OCI-LY1 (cell line): ENCODE data around the gene PXN.

Experiments
- H2AFZ ChIP-seq: fragments of 200-600 bp; sonication (generic), shearing (Covaris generic); 2 replicates; pipeline ENCODE4 v1.6.0; 2014; ENCODE audit warnings: antibody characterized with exemption, mild to moderate bottlenecking, low read length
- H3F3A ChIP-seq: fragments of 200-600 bp; sonication (generic), shearing (Covaris generic); 2 replicates; pipeline ENCODE4 v1.6.0; 2014; ENCODE audit warnings: mild to moderate bottlenecking, antibody characterized with exemption, low read length, moderate library complexity; ENCODE audit not compliant: insufficient read depth
- H3K27ac ChIP-seq: fragments of 200-600 bp; sonication (generic); 2 replicates; pipeline ENCODE4 v1.5.1; 2014; ENCODE audit warnings: low read length, mixed run types, mild to moderate bottlenecking, low read depth; ENCODE audit not compliant: poor library complexity, severe bottlenecking
- H3K27me3 ChIP-seq: fragments of 200-600 bp; sonication (generic); 2 replicates; pipeline ENCODE4 v1.6.0; 2014; ENCODE audit warnings: antibody characterized with exemption, mild to moderate bottlenecking, low read length, moderate library complexity; ENCODE audit not compliant: insufficient read depth
- H3K36me3 ChIP-seq: fragments of 200-600 bp; sonication (generic); 2 replicates; pipeline ENCODE4 v1.6.1; 2014; ENCODE audit warnings: mild to moderate bottlenecking, antibody characterized with exemption, low read length, moderate library complexity, mixed read lengths; ENCODE audit not compliant: insufficient read depth
- H3K4me1 ChIP-seq: fragments of 200-600 bp; sonication (generic); 2 replicates; pipeline ENCODE4 v1.5.1; 2014; ENCODE audit warnings: mild to moderate bottlenecking, low read length, moderate library complexity; ENCODE audit not compliant: insufficient read depth, severe bottlenecking
- H3K4me2 ChIP-seq: fragments of 200-600 bp; sonication (generic), shearing (Covaris generic); 2 replicates; pipeline ENCODE4 v1.6.1; 2014; ENCODE audit warnings: low read length
- H3K4me3 ChIP-seq: fragments of 200-600 bp; sonication (generic); 2 replicates; pipeline ENCODE4 v1.5.1; 2014; ENCODE audit warnings: low read length, low read depth, mild to moderate bottlenecking, mixed read lengths; ENCODE audit not compliant: poor library complexity, severe bottlenecking
- H3K79me2 ChIP-seq: fragments of 200-600 bp; shearing (Covaris generic); 2 replicates; pipeline ENCODE4 v1.6.1; 2016; ENCODE audit warnings: mixed run types, low read length, mixed read lengths; ENCODE audit not compliant: insufficient read depth
- H3K9ac ChIP-seq: fragments of 200-600 bp; sonication (generic), shearing (Covaris generic); 2 replicates; pipeline ENCODE4 v1.6.1; 2014; ENCODE audit warnings: mild to moderate bottlenecking, low read length, mixed read lengths
- H3K9me2 ChIP-seq: fragments of 200-600 bp; sonication (generic), shearing (Covaris generic); 2 replicates; pipeline ENCODE4 v1.6.1; 2014; ENCODE audit warnings: low read depth, mild to moderate bottlenecking, low read length, mixed read lengths
- H3K9me3 ChIP-seq: fragments of 200-600 bp; shearing (Covaris generic); 2 replicates; pipeline ENCODE4 v1.6.1; 2014; ENCODE audit warnings: low read length, mixed read lengths
- H4K20me1 ChIP-seq: fragments of 200-600 bp; sonication (generic), shearing (Covaris generic); 2 replicates; pipeline ENCODE4 v1.6.0; 2016; ENCODE audit warnings: mild to moderate bottlenecking, low read length; ENCODE audit not compliant: insufficient read depth
- EZH2 ChIP-seq: fragments of 200-600 bp; sonication (generic), shearing (Covaris generic); IDR thresholded peaks from 2 replicates; pipeline ENCODE4 v1.8.0; 2017; ENCODE audit warnings: borderline replicate concordance, mixed run types, mild to moderate bottlenecking, antibody characterized with exemption, low read length, moderate library complexity, mixed read lengths
- TF ChIP-seq, protein P1 (sequence below): fragments of 200-600 bp; sonication (generic), shearing (Covaris generic); IDR thresholded peaks from 2 replicates; pipeline ENCODE4 v1.5.1; 2017; ENCODE audit warnings: mild to moderate bottlenecking, antibody characterized with exemption, low read length, moderate library complexity, mixed read lengths

The PXN gene

DNA sequence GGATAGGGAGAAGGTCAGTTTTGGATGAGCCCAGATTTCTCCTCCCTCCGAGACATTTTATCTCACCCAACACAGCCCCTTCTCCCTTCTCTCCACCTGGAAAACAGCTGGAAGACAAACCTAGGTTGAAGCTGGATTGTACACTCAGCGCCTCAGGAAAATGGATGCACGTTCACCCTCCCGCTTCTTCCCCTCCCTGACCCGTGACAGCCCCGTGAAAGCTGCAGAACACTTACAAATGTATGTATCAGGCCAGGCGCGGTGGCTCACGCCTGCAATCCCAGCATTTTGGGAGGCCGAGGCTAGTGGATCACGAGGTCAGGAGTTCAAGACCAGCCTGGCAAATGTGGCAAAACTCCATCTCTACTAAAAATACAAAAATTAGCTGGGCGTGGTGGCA, 22.0 kb upstream of the PXN start:
- Histone ChIP-seq H2AFZ (no peak overlapping the region), H3K27me3 (no peaks in the 10 kb centered on the region), H3K4me1 (peaks cover 13% of the 10 kb centered on the region), H3K9ac (no peak overlapping the region), H3K9me2 (no peaks in the 10 kb centered on the region), H3K27ac (no peak overlapping the region), H3K9me3 (no peaks in the 10 kb centered on the region), H3K36me3 (no peaks in the 10 kb centered on the region), H3F3A (peaks cover 7% of the 10 kb centered on the region; the same call in 1 of the 2 replicates), H3K4me2 (no peak overlapping the region), H3K79me2 (no peaks in the 10 kb centered on the region), H3K4me3 (no peak overlapping the region), H4K20me1 (no peaks in the 10 kb centered on the region)
- no peak for TF ChIP-seq EZH2
- TF ChIP-seq, protein P1, sequence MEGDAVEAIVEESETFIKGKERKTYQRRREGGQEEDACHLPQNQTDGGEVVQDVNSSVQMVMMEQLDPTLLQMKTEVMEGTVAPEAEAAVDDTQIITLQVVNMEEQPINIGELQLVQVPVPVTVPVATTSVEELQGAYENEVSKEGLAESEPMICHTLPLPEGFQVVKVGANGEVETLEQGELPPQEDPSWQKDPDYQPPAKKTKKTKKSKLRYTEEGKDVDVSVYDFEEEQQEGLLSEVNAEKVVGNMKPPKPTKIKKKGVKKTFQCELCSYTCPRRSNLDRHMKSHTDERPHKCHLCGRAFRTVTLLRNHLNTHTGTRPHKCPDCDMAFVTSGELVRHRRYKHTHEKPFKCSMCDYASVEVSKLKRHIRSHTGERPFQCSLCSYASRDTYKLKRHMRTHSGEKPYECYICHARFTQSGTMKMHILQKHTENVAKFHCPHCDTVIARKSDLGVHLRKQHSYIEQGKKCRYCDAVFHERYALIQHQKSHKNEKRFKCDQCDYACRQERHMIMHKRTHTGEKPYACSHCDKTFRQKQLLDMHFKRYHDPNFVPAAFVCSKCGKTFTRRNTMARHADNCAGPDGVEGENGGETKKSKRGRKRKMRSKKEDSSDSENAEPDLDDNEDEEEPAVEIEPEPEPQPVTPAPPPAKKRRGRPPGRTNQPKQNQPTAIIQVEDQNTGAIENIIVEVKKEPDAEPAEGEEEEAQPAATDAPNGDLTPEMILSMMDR, result no peak

DNA sequence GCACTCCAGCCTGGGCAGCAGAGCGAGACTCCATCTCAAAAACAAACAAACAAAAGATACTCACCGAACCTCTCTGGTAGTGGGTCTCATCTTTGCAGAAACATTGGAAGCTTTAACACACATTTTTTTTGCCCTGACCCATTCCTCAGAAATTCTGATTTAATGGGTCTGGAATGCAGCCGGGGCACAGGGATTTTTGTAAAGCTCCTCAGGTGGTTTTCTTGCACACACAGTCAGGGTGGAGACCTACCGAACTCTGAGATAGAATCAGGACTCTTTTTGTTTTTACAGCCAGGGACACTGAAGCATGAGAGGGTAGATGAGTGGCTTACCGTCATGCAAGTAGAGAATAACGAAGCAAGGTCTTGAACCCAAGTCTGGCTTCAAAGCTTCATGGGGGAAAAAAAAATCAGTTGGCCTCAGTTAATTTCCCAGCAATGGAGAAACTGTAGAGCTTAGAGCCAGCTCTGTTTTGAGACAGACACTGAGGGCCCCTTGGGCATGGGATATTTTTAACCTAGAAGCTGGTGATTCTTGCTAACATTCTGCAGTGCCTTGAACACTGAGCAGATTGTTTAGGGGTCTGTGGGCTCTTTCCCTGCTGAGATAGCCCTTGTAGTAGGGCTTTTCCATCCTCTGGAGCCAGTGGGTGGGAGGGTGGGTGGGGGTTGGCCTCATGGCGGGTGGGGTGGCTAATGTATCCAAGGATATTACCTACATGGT, 21.4 kb upstream of the PXN start:
- H3K4me1 ChIP-seq, result peaks cover 13% of the 10 kb centered on the region
- peaks cover 7% of the 10 kb centered on the region; the same call in 1 of the 2 replicates for H3F3A ChIP-seq
- no peak overlapping the region for H3K27ac ChIP-seq
- no peaks in the 10 kb centered on the region for H3K79me2 ChIP-seq
- no peak overlapping the region for H3K4me2 ChIP-seq
- H4K20me1 ChIP-seq, result no peaks in the 10 kb centered on the region
- no peaks in the 10 kb centered on the region for H3K36me3 ChIP-seq
- H3K9me3 ChIP-seq, result no peaks in the 10 kb centered on the region
- no peaks in the 10 kb centered on the region for H3K27me3 ChIP-seq
- H3K9ac ChIP-seq, result no peak overlapping the region
- no peaks in the 10 kb centered on the region for H3K9me2 ChIP-seq
- TF ChIP-seq EZH2, result no peak
- TF ChIP-seq, protein P1, result no peak
- H2AFZ ChIP-seq, result no peak overlapping the region
- no peak overlapping the region for H3K4me3 ChIP-seq

DNA sequence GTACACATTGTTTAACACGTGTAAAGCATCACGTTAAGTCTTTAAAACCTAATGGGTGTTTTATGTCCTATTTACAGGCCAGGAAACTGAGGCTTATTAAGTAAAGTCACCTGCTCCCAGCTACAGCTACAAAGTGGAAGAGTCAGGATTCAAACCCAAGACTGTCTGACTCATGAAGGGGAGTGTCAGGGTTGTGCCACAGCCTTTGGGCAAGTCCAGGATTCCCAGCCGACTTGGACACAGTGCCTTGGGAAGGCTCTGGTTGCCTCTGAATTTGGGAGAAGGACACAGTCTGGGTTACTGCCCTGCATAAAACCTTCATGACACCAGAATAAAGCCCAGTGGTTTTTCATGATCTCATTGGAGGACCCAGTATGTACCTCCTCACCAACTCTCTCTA, 18.9 kb upstream of the PXN start:
- TF ChIP-seq, protein P1, result no peak
- no peak for TF ChIP-seq EZH2
- Histone ChIP-seq H3K9me3 (no peaks in the 10 kb centered on the region), H3K4me3 (no peak overlapping the region), H4K20me1 (no peaks in the 10 kb centered on the region), H3K79me2 (no peaks in the 10 kb centered on the region), H2AFZ (no peak overlapping the region), H3F3A (no peaks in the 10 kb centered on the region), H3K9me2 (no peaks in the 10 kb centered on the region), H3K9ac (no peak overlapping the region), H3K36me3 (no peaks in the 10 kb centered on the region), H3K27ac (no peak overlapping the region), H3K4me1 (no peaks in the 10 kb centered on the region), H3K27me3 (no peaks in the 10 kb centered on the region), H3K4me2 (no peak overlapping the region)
